ENCODE data around the gene BCL7A. TPM values are rescaled to one million over a fixed set of nuclear protein-coding genes. Genes with fewer than 3 reads are reported as not detected.

The BCL7A gene
- total and polyA plus RNA-seq, 4 donors = 3.5 to 8.3 (median 4.9) TPM

DNA sequence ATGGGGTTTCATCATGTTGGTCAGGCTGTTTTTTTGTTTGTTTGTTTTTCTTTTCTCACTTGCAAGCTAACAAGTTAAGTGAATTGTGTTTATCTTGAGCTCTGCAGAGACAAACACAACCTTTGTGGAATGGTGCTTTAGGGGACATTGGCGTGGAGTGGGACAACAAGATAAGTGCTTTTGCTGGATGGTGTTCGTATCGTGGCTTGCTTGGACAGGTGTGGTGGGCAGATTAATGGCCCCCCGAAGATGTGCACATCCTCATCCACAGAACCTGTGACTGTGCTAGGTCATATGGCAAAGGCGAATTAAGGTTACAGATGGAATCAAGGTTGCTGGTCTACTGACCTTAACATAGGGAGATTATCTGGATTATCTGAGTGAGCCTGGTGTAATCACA is 63.9 kb downstream of the BCL7A start:
- DNase-seq (ENCODE audit: low spot score) = no peak
- WGBS = 90% methylated on average over 5 of the region's 5 CpGs
- Histone ChIP-seq H3K27me3 (ENCODE audit: control insufficient read depth in 4 of 4, insufficient read depth in 4 of 4, low read length in 3 of 4) (no peaks in the 10 kb centered on the region), H3K36me3 (ENCODE audit: control insufficient read depth in 4 of 4, insufficient read depth in 3 of 4, low read depth in 1 of 4, low read length in 3 of 4) (peaks cover 0 to 7% (median 6%) of the 10 kb centered on the region in 4 donors), H3K4me1 (ENCODE audit: control insufficient read depth in 4 of 4, insufficient read depth in 4 of 4, low read length in 3 of 4) (peaks cover 2 to 30% (median 16%) of the 10 kb centered on the region in 4 donors), H3K9ac (ENCODE audit: low read depth in 1 of 2, low read length in 2 of 2) (no peak overlapping the region), H3K4me3 (ENCODE audit: low read depth in 1 of 3, low read length in 3 of 3) (no peak overlapping the region), H3K9me3 (ENCODE audit: control insufficient read depth in 4 of 4, low read length in 3 of 4) (no peaks in the 10 kb centered on the region), H3K27ac (ENCODE audit: low read depth in 1 of 2, low read length in 2 of 2) (no peak overlapping the region)
- TF ChIP-seq YY1 (IDR thresholded peaks at IDR 0.05) = no peak
- no peak for TF ChIP-seq FOXA1 (IDR thresholded peaks at IDR 0.05)
- TF ChIP-seq, protein P1, sequence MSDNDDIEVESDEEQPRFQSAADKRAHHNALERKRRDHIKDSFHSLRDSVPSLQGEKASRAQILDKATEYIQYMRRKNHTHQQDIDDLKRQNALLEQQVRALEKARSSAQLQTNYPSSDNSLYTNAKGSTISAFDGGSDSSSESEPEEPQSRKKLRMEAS (IDR thresholded peaks at IDR 0.05) = no peak
- TF ChIP-seq EGR1 (IDR thresholded peaks at IDR 0.05; ENCODE audit: low read depth in 2 of 2) = no peak
- TF ChIP-seq SP1 (IDR thresholded peaks at IDR 0.05) = no peak
- no peak for TF ChIP-seq NR2F2 (IDR thresholded peaks at IDR 0.05)
- no peak for TF ChIP-seq ZBTB33 (IDR thresholded peaks at IDR 0.05)
- TF ChIP-seq RXRA (IDR thresholded peaks at IDR 0.05) = no peak
- no peak for TF ChIP-seq TAF1 (conservative IDR thresholded peaks at IDR 0.05)
- TF ChIP-seq REST (IDR thresholded peaks at IDR 0.05) = no peak
- TF ChIP-seq HNF4A (conservative IDR thresholded peaks at IDR 0.05) = no peak
- no peak for TF ChIP-seq HNF4G (IDR thresholded peaks at IDR 0.05)
- no peak for TF ChIP-seq RAD21 (IDR thresholded peaks at IDR 0.05)
- TF ChIP-seq GABPA (IDR thresholded peaks at IDR 0.05 in 1 of 2, conservative IDR thresholded peaks at IDR 0.05 in 1 of 2) = no peak
- no peak for TF ChIP-seq FOXA2 (IDR thresholded peaks at IDR 0.05)

DNA sequence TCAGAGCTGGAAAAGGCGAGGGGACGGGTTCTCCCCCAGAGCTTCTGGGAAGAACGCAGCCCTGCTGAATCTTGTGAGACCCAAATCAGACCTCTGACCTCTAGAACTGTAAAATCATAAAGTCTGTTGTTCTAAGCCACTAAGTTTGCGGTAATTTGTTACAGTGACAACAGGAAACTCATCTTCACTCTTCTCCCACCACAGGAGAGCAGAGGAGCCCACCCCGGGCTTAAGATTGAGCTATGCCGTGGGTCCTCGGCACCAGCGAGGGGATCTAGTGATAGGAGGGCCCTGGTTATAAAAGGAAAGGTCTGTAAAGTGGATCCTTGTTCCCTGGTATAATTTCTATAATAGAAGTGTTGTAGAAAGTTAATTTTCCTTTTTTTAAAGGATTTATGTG is 64.4 kb downstream of the BCL7A start:
- no peak for DNase-seq (ENCODE audit: low spot score)
- Histone ChIP-seq H3K36me3 (ENCODE audit: control insufficient read depth in 4 of 4, insufficient read depth in 3 of 4, low read depth in 1 of 4, low read length in 3 of 4) (peaks cover 0 to 7% (median 6%) of the 10 kb centered on the region in 4 donors), H3K4me1 (ENCODE audit: control insufficient read depth in 4 of 4, insufficient read depth in 4 of 4, low read length in 3 of 4) (peaks cover 2 to 26% (median 12%) of the 10 kb centered on the region in 4 donors), H3K9me3 (ENCODE audit: control insufficient read depth in 4 of 4, low read length in 3 of 4) (no peaks in the 10 kb centered on the region), H3K27me3 (ENCODE audit: control insufficient read depth in 4 of 4, insufficient read depth in 4 of 4, low read length in 3 of 4) (no peaks in the 10 kb centered on the region), H3K9ac (ENCODE audit: low read depth in 1 of 2, low read length in 2 of 2) (no peak overlapping the region), H3K27ac (ENCODE audit: low read depth in 1 of 2, low read length in 2 of 2) (no peak overlapping the region), H3K4me3 (ENCODE audit: low read depth in 1 of 3, low read length in 3 of 3) (no peak overlapping the region)
- TF ChIP-seq FOXA2 (IDR thresholded peaks at IDR 0.05) (no peak), GABPA (IDR thresholded peaks at IDR 0.05 in 1 of 2, conservative IDR thresholded peaks at IDR 0.05 in 1 of 2) (no peak)
- 82% methylated on average over 8 of the region's 8 CpGs for WGBS
